ENCODE results near the gene UROD. TPM values are rescaled to one million over a fixed set of nuclear protein-coding genes. Genes with fewer than 3 reads are reported as not detected.

UROD gene
- total and polyA plus RNA-seq, 4 donors = 65.8 to 85.9 (median 77.0) TPM

DNA sequence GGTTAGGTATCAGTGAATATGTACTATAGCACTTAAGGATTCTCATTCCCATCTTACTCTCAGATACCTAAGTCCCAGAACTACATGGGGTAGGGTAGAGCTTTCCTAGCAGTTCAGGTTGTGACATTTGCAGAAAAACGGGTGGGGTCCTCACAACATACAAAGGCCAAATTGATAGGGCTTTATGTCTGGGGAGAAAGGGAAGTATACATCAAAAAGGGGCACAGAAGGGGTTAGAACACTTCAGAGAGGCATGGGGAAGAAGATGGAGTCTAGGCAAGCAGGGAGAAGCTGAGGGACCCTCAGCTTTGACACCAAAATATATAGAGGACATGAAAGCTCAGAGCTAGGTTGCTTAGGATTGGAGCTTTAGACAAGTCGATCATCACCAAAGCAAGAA lies 3.6 kb downstream of the UROD start:
- H3K9me3 ChIP-seq (ENCODE audit: control insufficient read depth in 4 of 4, insufficient read depth in 3 of 4, low read length in 3 of 4) = no peaks in the 10 kb centered on the region
- no peak overlapping the region for H3K9ac ChIP-seq (ENCODE audit: insufficient read depth in 1 of 2, low read length in 2 of 2)
- WGBS, 2 donors = 72 to 91% methylated on average over 2 of the region's 2 CpGs
- no peaks in the 10 kb centered on the region for H3K27me3 ChIP-seq (ENCODE audit: control insufficient read depth in 3 of 3, insufficient read depth in 3 of 3, low read length in 2 of 3)
- no peak for DNase-seq
- H3K27ac ChIP-seq (ENCODE audit: low read depth in 1 of 2, low read length in 1 of 2) = no peak overlapping the region
- peaks cover 0 to 12% (median 7%) of the 10 kb centered on the region in 4 donors for H3K36me3 ChIP-seq (ENCODE audit: control insufficient read depth in 4 of 4, insufficient read depth in 4 of 4, low read length in 4 of 4)
- no peak overlapping the region for H3K4me3 ChIP-seq
- peaks cover 0 to 21% (median 12%) of the 10 kb centered on the region in 5 donors for H3K4me1 ChIP-seq (ENCODE audit: control insufficient read depth in 5 of 5, insufficient read depth in 5 of 5, low read length in 5 of 5)
- TF ChIP-seq CTCF (IDR thresholded peaks at IDR 0.05; ENCODE audit: control extremely low read depth, extremely low read depth) = no peak
- no peak for ATAC-seq (ENCODE audit: insufficient read depth, low FRiP score)

GRCh38 chr1:45016090-45016697 lies 4.1 kb downstream of the UROD start:
- Histone ChIP-seq H3K4me1 (ENCODE audit: control insufficient read depth in 5 of 5, insufficient read depth in 5 of 5, low read length in 5 of 5) (peaks cover 0 to 21% (median 12%) of the 10 kb centered on the region in 5 donors), H3K4me3 (no peak overlapping the region), H3K27ac (ENCODE audit: low read depth in 1 of 2, low read length in 1 of 2) (no peak overlapping the region), H3K36me3 (ENCODE audit: control insufficient read depth in 4 of 4, insufficient read depth in 4 of 4, low read length in 4 of 4) (peaks cover 0 to 12% (median 7%) of the 10 kb centered on the region in 4 donors), H3K27me3 (ENCODE audit: control insufficient read depth in 3 of 3, insufficient read depth in 3 of 3, low read length in 2 of 3) (no peaks in the 10 kb centered on the region), H3K9ac (ENCODE audit: insufficient read depth in 1 of 2, low read length in 2 of 2) (no peak overlapping the region), H3K9me3 (ENCODE audit: control insufficient read depth in 4 of 4, insufficient read depth in 3 of 4, low read length in 3 of 4) (no peaks in the 10 kb centered on the region)
- ATAC-seq (ENCODE audit: insufficient read depth, low FRiP score) = no peak
- no peak for TF ChIP-seq CTCF (IDR thresholded peaks at IDR 0.05; ENCODE audit: control extremely low read depth, extremely low read depth)
- DNase-seq = no peak
- WGBS, 2 donors = 60 to 73% methylated on average over 2 of the region's 2 CpGs

GRCh38 chr1:45016767-45017166 lies 4.7 kb downstream of the UROD start:
- Histone ChIP-seq H3K4me1 (ENCODE audit: control insufficient read depth in 5 of 5, insufficient read depth in 5 of 5, low read length in 5 of 5) (peaks cover 0 to 15% (median 6%) of the 10 kb centered on the region in 5 donors), H3K4me3 (no peak overlapping the region), H3K27me3 (ENCODE audit: control insufficient read depth in 3 of 3, insufficient read depth in 3 of 3, low read length in 2 of 3) (no peaks in the 10 kb centered on the region), H3K27ac (ENCODE audit: low read depth in 1 of 2, low read length in 1 of 2) (no peak overlapping the region), H3K9me3 (ENCODE audit: control insufficient read depth in 4 of 4, insufficient read depth in 3 of 4, low read length in 3 of 4) (no peaks in the 10 kb centered on the region), H3K36me3 (ENCODE audit: control insufficient read depth in 4 of 4, insufficient read depth in 4 of 4, low read length in 4 of 4) (peaks cover 0 to 12% (median 7%) of the 10 kb centered on the region in 4 donors), H3K9ac (ENCODE audit: insufficient read depth in 1 of 2, low read length in 2 of 2) (no peak overlapping the region)
- WGBS, 2 donors = 39 to 63% methylated on average over 6 of the region's 6 CpGs
- DNase-seq (no peak), ATAC-seq (ENCODE audit: insufficient read depth, low FRiP score) (no peak)
- no peak for TF ChIP-seq CTCF (IDR thresholded peaks at IDR 0.05; ENCODE audit: control extremely low read depth, extremely low read depth)

All from lung (tissue), 12 donors.